ENCODE measurements around the gene KCNN2.

Gene KCNN2

DNA sequence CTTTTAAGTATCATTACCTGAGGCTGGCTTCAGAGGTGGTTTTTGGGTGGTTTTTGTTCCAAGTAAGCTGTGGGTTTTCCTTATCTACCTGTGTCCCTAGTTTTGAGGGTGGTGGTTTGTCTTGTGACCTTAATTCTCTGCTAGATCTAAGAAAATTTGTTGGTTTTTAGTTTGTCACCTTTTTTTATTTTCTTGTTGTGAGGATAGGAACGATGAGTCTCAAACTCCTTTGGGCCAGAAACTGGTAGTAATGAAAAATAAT is 73.3 kb downstream of the KCNN2 start:
- no peak overlapping the region for H3K27ac ChIP-seq (ENCODE audit: low read depth, low read length)
- no peaks in the 10 kb centered on the region for H3K4me1 ChIP-seq (ENCODE audit: control insufficient read depth, insufficient read depth, low read length)
- no peak overlapping the region for H3K9ac ChIP-seq (ENCODE audit: low read length)

DNA sequence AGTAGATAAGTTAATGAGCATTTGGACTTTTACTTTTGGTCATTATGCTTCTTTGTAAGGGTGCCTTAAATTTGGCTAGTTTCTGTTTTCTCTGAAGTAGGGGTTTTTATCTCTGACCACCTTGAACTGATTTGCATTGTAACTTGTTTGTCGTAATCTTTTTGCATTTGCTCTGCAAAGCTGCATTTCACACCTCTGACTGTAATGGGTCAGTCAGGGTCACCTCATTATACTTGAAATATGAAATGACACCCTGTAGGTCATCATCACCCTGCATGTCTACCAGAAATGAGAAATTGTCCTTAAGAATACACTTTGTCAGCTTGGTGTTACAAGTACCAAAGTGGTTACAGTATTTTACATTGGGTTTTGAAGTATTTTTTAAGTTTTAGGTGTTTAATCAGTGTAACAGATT is 74.0 kb downstream of the KCNN2 start:
- H3K27me3 ChIP-seq (ENCODE audit: control insufficient read depth, insufficient read depth, low read length), result no peaks in the 10 kb centered on the region
- no peaks in the 10 kb centered on the region for H3K4me1 ChIP-seq (ENCODE audit: control insufficient read depth, insufficient read depth, low read length)
- no peak overlapping the region for H3K27ac ChIP-seq (ENCODE audit: low read depth, low read length)
- H3K36me3 ChIP-seq (ENCODE audit: control insufficient read depth, insufficient read depth, low read length), result no peaks in the 10 kb centered on the region
- H3K4me3 ChIP-seq (ENCODE audit: low read length), result no peak overlapping the region
- H3K9ac ChIP-seq (ENCODE audit: low read length), result no peak overlapping the region

More for the DNA sequence above, 73.3 kb downstream of the KCNN2 start:
- H3K4me3 ChIP-seq (ENCODE audit: low read length), result no peak overlapping the region
- no peaks in the 10 kb centered on the region for H3K27me3 ChIP-seq (ENCODE audit: control insufficient read depth, insufficient read depth, low read length)
- no peaks in the 10 kb centered on the region for H3K36me3 ChIP-seq (ENCODE audit: control insufficient read depth, insufficient read depth, low read length)

DNA sequence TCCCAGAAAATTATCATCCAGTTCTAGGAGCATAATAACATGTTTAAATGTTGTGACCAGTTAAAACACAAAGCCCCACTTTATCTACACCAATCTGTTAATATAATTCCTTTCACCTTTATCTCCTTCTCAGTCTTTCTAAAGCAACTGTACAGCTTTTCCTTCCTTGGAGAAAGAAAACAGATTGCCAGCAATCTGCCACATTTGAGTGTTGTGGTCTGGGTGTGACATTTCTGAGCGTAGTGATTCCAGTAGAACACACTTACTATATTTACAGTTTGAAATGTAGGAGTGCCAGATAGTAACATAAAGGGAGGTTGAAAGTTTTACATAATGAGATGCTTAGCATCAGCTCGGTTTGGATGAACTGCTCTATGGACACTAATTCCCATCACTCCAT is 76.1 kb downstream of the KCNN2 start:
- Histone ChIP-seq H3K27me3 (ENCODE audit: control insufficient read depth, insufficient read depth, low read length) (no peaks in the 10 kb centered on the region), H3K4me3 (ENCODE audit: low read length) (no peak overlapping the region), H3K36me3 (ENCODE audit: control insufficient read depth, insufficient read depth, low read length) (no peaks in the 10 kb centered on the region), H3K27ac (ENCODE audit: low read depth, low read length) (no peak overlapping the region), H3K4me1 (ENCODE audit: control insufficient read depth, insufficient read depth, low read length) (no peaks in the 10 kb centered on the region), H3K9ac (ENCODE audit: low read length) (no peak overlapping the region)

DNA sequence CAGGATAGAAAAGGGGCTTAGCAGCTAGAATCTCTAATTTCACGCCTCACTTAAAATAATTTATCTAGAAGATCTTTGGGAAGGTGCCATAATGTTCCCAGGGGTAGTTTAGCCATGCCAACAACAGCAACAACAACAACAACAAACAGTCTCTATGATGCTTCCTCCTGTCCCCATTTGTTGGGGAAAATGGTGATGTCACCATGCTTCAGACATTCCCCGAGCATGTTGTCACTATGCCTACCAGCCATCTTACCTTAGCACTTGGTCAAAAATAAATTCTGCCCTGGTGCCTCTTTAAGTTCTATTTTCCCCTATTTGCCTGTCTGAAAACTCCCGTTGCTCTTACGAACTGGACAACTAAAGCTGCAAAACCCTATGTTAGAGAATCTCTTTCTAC is 76.6 kb downstream of the KCNN2 start:
- Histone ChIP-seq H3K4me3 (ENCODE audit: low read length) (no peak overlapping the region), H3K27me3 (ENCODE audit: control insufficient read depth, insufficient read depth, low read length) (no peaks in the 10 kb centered on the region), H3K27ac (ENCODE audit: low read depth, low read length) (no peak overlapping the region), H3K4me1 (ENCODE audit: control insufficient read depth, insufficient read depth, low read length) (no peaks in the 10 kb centered on the region), H3K36me3 (ENCODE audit: control insufficient read depth, insufficient read depth, low read length) (no peaks in the 10 kb centered on the region), H3K9ac (ENCODE audit: low read length) (no peak overlapping the region)

DNA sequence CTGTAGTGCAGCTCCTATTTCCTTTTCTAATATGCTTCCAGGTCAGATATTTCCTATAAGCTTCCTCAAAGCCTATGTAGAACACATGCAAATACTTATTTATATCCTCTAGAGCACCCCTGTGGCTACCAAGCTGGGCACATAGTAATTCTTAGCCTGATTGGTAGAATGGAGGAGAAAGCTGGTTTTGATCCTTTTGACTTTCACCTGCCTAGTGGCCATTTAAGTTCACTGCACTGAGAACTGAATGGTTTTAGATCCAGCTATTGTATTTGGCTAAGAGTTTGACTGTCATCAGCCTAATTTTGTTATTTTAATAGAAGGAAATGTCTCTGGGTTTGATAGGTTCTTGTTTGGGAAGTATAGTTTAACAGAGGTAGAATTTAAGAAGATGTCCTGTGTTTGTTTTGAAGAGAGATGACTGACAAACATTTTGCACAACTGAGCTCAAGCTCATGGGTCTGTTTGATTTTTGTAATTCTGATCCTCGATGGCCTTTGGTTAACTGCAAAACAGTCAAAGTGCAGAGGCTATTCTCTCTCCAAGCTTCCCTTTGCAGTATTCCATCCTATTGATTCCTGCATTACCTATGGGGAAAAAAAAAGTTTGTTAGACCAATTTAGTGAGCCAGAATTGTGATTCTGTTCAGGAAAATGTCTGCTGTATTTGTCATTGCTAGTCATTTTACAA is 85.4 kb downstream of the KCNN2 start:
- Histone ChIP-seq H3K27me3 (ENCODE audit: control insufficient read depth, insufficient read depth, low read length) (no peaks in the 10 kb centered on the region), H3K4me1 (ENCODE audit: control insufficient read depth, insufficient read depth, low read length) (no peaks in the 10 kb centered on the region), H3K27ac (ENCODE audit: low read depth, low read length) (no peak overlapping the region), H3K36me3 (ENCODE audit: control insufficient read depth, insufficient read depth, low read length) (no peaks in the 10 kb centered on the region), H3K9ac (ENCODE audit: low read length) (no peak overlapping the region), H3K4me3 (ENCODE audit: low read length) (no peak overlapping the region)

DNA sequence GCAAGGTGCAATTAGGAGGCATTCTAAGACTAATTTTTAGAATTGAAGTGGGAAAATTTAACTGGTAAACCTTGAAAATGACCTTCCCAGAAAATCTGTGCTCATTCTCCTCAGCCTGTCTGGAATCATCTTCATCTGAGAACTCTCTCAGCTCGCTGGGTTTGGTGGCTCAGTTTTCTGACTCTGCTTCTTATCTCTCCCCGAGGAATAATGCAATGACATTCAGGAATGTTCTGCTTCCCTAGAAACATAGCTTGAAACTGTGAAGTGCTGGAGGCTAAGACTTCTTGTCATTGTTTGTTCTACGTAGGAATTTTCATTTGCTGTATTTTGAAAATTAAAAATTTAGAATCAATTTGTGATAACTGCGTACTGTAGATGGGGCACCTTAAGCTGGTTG is 86.6 kb downstream of the KCNN2 start:
- Histone ChIP-seq H3K27me3 (ENCODE audit: control insufficient read depth, insufficient read depth, low read length) (no peaks in the 10 kb centered on the region), H3K9ac (ENCODE audit: low read length) (no peak overlapping the region), H3K36me3 (ENCODE audit: control insufficient read depth, insufficient read depth, low read length) (no peaks in the 10 kb centered on the region), H3K4me1 (ENCODE audit: control insufficient read depth, insufficient read depth, low read length) (no peaks in the 10 kb centered on the region), H3K4me3 (ENCODE audit: low read length) (no peak overlapping the region), H3K27ac (ENCODE audit: low read depth, low read length) (no peak overlapping the region)

GRCh38 chr5:114449860-114450421 is 88.1 kb downstream of the KCNN2 start:
- Histone ChIP-seq H3K9ac (ENCODE audit: low read length) (no peak overlapping the region), H3K27me3 (ENCODE audit: control insufficient read depth, insufficient read depth, low read length) (no peaks in the 10 kb centered on the region), H3K36me3 (ENCODE audit: control insufficient read depth, insufficient read depth, low read length) (no peaks in the 10 kb centered on the region), H3K27ac (ENCODE audit: low read depth, low read length) (no peak overlapping the region), H3K4me3 (ENCODE audit: low read length) (no peak overlapping the region), H3K4me1 (ENCODE audit: control insufficient read depth, insufficient read depth, low read length) (no peaks in the 10 kb centered on the region)

DNA sequence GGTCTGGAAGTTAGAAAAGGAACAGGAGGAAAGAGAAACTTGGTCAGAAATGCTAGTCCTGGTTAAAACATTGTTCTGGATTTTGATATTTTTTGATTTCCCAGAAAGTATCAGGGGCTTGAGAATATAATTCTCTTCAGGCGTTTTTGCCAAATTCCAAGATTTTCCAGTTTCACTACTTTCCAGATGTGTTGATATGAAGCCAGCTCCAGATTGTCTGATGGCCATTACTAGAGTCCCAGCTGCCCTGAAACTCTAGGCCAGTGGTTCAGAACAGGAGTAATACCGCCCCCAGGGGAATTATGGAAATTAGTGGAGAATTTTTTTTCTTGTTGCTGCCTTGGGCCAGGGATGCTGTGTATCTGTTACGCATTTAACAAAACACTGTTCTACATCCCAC is 88.6 kb downstream of the KCNN2 start:
- no peak overlapping the region for H3K27ac ChIP-seq (ENCODE audit: low read depth, low read length)
- no peaks in the 10 kb centered on the region for H3K4me1 ChIP-seq (ENCODE audit: control insufficient read depth, insufficient read depth, low read length)
- H3K4me3 ChIP-seq (ENCODE audit: low read length), result no peak overlapping the region
- no peaks in the 10 kb centered on the region for H3K27me3 ChIP-seq (ENCODE audit: control insufficient read depth, insufficient read depth, low read length)
- no peaks in the 10 kb centered on the region for H3K36me3 ChIP-seq (ENCODE audit: control insufficient read depth, insufficient read depth, low read length)
- no peak overlapping the region for H3K9ac ChIP-seq (ENCODE audit: low read length)

DNA sequence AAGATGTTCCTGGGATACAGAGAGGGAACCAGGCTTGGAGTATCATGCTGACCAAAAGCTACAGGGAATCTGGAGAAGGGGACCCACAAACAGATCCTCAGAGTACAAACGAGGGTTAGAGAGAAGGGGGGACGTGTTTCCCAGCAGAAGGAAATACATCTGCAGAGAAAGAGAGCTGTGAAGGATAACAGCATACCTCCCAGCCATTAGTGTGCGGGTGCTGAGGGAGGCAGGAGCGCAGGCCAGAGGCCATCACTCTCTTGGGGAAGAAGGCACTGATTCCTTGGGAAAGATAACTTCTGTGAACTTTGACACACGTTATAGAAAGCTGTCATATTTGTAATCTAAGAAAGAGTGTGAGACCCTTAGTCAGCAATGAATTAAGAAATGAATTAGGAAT is 96.9 kb downstream of the KCNN2 start:
- H3K27ac ChIP-seq (ENCODE audit: low read depth, low read length), result no peak overlapping the region
- no peaks in the 10 kb centered on the region for H3K36me3 ChIP-seq (ENCODE audit: control insufficient read depth, insufficient read depth, low read length)
- H3K4me1 ChIP-seq (ENCODE audit: control insufficient read depth, insufficient read depth, low read length), result no peaks in the 10 kb centered on the region
- H3K9ac ChIP-seq (ENCODE audit: low read length), result no peak overlapping the region
- H3K27me3 ChIP-seq (ENCODE audit: control insufficient read depth, insufficient read depth, low read length), result no peaks in the 10 kb centered on the region
- H3K4me3 ChIP-seq (ENCODE audit: low read length), result no peak overlapping the region

DNA sequence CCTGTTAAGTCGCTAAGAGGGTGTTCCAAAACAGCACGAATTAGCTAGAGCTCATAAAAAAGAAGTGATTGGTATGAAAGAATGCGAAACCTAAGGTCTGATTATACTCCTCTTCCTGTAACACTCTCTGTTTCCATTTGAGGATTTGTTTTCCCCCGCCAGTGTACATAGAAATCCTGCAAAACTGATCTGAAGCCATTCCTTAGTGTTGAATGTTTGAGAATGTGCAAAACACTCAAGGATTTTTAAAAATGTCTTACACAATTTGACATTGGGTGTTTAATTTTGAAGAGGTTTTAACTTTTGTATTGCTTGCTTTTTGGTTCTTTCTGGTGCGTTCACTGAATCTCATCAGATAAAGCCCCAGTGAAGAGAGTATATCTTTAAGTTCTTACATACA is 105.3 kb downstream of the KCNN2 start:
- Histone ChIP-seq H3K4me1 (ENCODE audit: control insufficient read depth, insufficient read depth, low read length) (no peaks in the 10 kb centered on the region), H3K27ac (ENCODE audit: low read depth, low read length) (no peak overlapping the region), H3K4me3 (ENCODE audit: low read length) (no peak overlapping the region), H3K27me3 (ENCODE audit: control insufficient read depth, insufficient read depth, low read length) (no peaks in the 10 kb centered on the region), H3K9ac (ENCODE audit: low read length) (no peak overlapping the region), H3K36me3 (ENCODE audit: control insufficient read depth, insufficient read depth, low read length) (no peaks in the 10 kb centered on the region)

- H3K4me1 ChIP-seq (ENCODE audit: control insufficient read depth, insufficient read depth, low read length), result no peaks in the 10 kb centered on the region
- no peak overlapping the region for H3K4me3 ChIP-seq (ENCODE audit: low read length)
- H3K9ac ChIP-seq (ENCODE audit: low read length), result no peak overlapping the region
- H3K27me3 ChIP-seq (ENCODE audit: control insufficient read depth, insufficient read depth, low read length), result no peaks in the 10 kb centered on the region
- H3K36me3 ChIP-seq (ENCODE audit: control insufficient read depth, insufficient read depth, low read length), result no peaks in the 10 kb centered on the region
- no peak overlapping the region for H3K27ac ChIP-seq (ENCODE audit: low read depth, low read length)
Measured at GRCh38 chr5:114467729-114468128, 105.9 kb downstream of the KCNN2 start.

DNA sequence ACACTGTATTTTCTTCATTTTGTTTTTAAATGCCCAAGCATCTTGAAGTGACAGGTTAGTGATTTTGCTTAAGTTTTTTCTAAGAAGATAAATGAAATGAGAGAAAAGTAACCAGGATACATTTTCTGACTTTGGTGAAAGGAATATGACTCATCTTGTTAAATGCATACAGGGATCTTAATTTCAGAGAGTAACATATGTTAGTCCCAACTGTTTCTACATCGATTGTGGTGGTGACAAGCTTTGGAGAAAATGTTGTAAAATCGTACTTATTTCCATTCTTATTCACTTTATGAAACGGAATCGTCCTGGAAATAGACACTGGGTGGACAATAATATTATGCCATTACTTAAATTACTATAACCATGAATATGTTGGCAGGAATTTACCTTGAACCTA is 107.5 kb downstream of the KCNN2 start:
- Histone ChIP-seq H3K36me3 (ENCODE audit: control insufficient read depth, insufficient read depth, low read length) (no peaks in the 10 kb centered on the region), H3K4me1 (ENCODE audit: control insufficient read depth, insufficient read depth, low read length) (no peaks in the 10 kb centered on the region), H3K27ac (ENCODE audit: low read depth, low read length) (no peak overlapping the region), H3K4me3 (ENCODE audit: low read length) (no peak overlapping the region), H3K27me3 (ENCODE audit: control insufficient read depth, insufficient read depth, low read length) (no peaks in the 10 kb centered on the region), H3K9ac (ENCODE audit: low read length) (no peak overlapping the region)

GRCh38 chr5:114471529-114471928 is 109.7 kb downstream of the KCNN2 start:
- H3K27me3 ChIP-seq (ENCODE audit: control insufficient read depth, insufficient read depth, low read length), result no peaks in the 10 kb centered on the region
- H3K9ac ChIP-seq (ENCODE audit: low read length), result no peak overlapping the region
- H3K36me3 ChIP-seq (ENCODE audit: control insufficient read depth, insufficient read depth, low read length), result no peaks in the 10 kb centered on the region
- H3K4me1 ChIP-seq (ENCODE audit: control insufficient read depth, insufficient read depth, low read length), result no peaks in the 10 kb centered on the region
- no peak overlapping the region for H3K4me3 ChIP-seq (ENCODE audit: low read length)
- no peak overlapping the region for H3K27ac ChIP-seq (ENCODE audit: low read depth, low read length)
